COR-L47 (cell line): ENCODE results near the gene LRRC74A.
A peak's percentile ranks its signal among the peaks of the same experiment; 100 is the strongest.
"Not testable (repeated sequence)": the region's sequence is repeated elsewhere in the genome, so short reads cannot be mapped to it uniquely, and the experiment has no call there.

ENCODE experiments used
- DNase-seq: peaks from one replicate; lab custom pipeline; 2025; lab: John Stamatoyannopoulos, UW

Gene LRRC74A

DNA sequence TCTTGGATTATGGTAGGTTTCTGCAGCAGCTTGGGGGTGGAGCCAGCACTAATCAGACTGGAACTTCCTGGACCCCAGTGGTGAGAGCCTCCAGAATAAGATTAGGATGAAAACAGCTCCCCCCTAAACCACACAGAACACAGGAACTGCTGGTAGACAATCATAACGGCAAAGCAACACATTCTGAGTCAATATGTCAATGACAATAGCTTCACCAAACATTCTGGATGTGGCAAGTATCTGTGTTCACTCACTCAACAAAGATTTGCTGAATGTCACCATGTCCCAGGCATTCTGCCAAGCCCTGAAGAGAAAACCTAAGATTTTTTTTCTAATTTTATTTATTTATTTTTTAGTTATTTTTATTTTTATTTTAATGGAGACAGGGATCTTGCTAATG, 65.2 kb downstream of the LRRC74A start:
- DNase-seq, result no peak

DNA sequence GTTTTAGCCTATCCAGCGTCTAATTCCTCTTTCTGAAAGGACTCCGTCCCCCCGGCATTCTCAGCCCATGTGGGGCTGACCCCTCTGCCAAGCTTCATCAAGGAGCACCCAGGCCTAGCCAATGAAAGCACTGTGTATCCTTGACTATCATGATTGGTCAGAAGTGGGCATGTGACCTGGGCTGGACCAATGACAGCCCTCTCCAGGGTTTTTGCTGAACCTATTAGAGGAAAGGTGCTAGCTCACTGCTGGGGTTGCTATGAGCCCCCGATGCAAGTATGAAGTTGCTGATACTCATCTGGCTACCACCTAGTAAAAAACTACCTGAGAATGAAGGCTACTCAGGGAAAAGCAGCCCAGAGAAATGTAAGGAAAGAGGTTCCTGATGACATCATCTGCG, 68.1 kb downstream of the LRRC74A start:
- no peak for DNase-seq

DNA sequence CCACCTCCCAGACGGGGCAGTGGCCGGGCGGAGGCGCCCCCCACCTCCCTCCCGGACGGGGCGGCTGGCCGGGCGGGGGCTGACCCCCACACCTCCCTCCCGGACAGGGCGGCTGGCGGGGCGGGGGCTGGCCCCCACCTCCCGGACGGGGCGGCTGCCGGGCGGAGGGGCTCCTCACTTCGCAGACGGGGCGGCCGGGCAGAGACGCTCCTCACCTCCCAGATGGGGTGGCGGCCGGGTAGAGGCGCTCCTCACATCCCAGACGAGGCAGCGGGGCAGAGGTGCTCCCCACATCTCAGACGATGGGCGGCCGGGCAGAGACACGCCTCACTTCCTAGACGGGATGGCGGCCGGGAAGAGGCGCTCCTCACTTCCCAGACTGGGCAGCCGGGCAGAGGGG, 71.8 kb downstream of the LRRC74A start:
- not testable (repeated sequence) for DNase-seq

DNA sequence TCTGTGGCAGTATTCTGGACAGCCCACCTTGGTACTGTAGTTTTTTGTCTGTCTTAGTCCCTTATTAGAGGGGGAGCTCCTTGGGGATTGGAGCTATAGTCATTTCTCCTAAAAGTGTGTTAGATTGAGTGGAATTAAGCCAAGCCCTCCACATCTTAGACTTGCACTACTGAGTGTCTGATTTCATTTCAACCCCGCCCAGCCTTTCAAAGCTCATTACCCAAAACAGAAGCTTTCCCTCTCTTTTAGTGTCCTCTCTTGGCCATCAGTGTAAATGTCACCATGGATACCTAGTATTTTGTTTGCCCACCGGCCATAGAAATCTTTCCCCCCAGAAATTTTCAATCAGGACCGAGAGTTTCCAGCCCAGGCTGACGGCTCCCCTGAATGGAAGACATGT, 74.5 kb downstream of the LRRC74A start:
- no peak for DNase-seq

DNA sequence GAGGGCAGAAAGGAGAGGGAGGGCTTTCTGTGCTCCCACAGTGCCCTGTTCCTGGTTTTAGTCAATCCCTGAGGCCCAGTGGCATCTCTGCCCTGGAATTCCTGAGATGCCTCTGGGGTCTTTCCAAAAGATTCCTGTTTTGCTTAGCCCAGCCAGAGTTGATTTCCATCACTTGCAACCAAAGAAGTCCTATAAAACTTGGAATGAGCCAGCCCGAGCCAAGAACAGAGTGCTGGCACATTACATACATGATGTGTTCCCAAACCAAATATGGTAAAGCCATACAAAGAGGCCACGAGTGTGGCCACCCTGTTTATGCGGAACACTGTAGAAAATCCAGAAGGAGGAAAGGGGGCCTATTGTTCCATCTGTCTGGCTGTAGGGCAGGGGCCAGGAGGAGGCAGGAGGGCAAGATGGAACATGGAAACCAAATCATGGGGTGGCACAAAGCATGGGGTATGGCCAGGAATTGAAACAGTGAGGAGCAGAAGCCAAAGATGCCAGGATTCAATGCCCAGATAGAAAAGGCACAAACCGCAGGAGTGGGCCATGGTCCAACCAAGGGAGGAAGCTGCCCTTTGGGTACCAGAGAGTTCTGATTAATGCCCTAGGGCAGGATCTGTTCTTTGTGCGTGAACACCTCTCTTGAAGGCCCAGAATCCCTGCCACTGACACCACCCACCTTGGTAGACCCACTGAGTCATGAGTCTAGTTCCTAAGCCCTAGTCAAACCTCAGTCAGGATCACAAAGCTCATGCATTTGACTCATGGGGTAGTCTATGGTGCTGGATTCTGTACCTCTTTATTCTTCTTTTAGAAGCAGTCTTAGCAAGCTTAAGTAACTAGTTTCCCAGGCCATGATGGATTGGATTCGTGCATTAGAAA, 75.2 kb downstream of the LRRC74A start:
- DNase-seq, result no peak

DNA sequence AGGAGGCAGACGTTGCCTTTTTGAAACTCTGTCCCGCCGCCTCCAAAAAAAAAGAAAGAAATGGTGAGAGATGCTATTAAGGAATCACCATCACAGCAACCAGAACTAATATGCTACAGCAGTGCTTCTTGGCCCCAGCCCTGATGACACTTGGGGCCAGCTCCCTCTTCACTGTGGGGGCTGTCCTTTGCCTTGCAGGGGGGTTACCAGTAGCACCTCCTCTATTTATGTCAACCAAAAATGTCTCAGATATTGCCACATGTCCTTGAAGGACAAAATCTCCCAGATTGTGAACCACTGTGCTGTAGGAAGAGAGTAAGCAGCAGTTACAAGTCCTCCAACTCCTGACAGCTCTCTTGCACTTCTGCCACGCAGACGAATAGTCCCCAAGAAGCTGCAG, 76.4 kb downstream of the LRRC74A start:
- DNase-seq, result no peak

DNA sequence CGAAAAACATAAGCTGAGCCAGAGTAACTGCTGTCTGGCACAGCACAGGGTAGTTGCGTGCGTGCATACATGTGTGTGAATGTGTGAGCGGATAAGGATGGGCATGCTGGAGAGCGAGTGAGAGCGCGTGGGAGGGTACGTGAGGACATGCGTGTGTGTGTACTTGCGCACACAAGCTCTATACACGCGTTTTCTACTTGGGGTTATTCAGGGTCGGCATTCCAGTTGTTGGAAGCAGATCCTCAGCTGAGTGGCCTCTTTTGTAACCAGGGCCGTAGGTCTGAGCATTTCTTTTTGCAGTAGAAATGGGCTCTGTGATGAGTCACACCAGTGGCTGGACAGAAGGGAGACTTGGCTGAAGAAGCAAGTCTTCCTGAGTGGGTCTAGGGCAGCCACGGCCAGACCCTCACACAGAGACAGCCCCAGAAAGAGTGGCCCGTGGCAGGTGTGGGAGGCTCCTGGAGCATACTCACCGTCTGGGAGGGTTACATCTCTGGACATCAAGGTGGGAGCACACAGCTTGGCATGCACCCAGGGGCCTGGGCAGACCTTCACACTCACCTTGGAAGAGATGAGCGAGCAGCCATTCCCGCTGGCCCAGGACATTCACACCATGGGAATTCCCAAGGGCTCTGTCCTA, 78.0 kb downstream of the LRRC74A start:
- DNase-seq, result no peak

DNA sequence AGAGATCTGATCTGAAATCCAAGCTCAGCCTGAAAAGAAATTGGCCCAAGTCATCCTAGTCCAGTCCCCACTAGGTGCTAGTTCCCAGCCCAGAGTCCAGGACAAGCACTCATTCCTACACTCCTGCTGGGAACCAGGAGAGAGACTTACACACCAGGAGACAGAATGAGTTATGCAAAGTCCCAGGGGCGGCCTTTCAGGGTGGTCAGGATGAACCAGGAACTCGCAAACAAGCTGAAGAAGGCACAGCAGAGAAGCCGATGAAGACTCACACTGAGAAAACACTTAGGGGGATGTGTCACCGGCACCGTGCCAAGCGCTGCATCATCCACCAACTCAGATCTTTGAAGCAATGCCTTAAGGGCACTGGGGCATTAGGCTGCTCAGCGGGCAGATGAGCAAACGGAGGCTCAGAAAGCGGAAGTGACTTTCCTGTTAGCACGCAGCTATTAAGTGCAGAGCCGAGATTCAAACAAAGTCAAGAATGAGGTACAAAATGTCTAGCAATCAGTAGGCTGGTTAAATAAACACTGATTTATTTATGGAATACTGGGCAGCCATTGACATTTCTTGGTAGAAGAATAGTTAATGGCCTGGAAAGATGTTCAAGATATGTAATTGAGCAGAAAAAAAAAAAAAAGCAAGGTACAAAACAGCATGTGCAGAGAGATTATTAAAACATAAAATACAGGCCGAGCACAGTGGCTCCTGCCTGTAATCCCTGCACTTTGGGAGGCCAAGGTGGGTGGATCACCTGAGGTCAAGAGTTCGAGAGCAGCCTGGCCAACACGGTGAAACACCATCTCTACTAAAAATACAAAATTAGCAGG, 78.7 kb downstream of the LRRC74A start:
- DNase-seq, result peak; percentile 90

DNA sequence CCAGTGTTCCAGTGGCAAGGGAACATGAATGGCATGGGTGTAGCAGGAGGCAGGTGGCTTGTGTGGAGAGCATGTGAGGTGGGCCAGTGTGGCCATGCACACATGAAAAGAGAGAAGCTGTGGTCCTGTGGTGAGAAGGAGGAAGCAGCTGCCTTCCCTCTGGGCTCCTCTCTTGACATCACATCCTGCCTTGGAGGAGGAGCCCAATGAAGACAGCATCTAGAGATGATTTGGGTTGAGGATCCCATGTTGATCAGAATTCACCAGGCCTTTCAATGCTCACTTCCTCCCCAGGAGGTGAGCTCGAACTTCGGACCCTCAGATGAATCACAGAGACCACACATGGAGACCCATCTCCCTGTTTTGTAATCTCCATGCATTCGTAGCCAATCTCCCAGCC, 82.6 kb downstream of the LRRC74A start:
- DNase-seq, result no peak

DNA sequence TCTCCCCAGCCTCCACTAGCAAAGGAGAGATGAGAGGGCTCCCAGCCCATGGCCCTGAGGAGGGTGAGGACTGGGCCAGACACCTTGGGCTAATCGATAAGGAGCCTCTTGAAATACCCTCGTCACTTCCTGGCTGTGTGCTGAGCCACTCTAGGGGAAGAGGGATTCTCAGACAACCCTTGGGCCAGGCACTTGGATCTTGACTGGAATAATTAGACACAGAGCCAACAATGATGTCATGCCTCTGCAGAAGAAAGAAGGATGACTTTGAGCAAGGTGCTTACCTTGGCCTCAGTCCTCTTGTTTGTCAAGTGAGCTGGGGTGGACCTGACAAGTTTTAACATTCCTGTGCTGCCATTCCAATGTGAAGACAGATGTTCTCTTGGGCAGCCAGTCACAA, 83.1 kb downstream of the LRRC74A start:
- DNase-seq, result no peak

DNA sequence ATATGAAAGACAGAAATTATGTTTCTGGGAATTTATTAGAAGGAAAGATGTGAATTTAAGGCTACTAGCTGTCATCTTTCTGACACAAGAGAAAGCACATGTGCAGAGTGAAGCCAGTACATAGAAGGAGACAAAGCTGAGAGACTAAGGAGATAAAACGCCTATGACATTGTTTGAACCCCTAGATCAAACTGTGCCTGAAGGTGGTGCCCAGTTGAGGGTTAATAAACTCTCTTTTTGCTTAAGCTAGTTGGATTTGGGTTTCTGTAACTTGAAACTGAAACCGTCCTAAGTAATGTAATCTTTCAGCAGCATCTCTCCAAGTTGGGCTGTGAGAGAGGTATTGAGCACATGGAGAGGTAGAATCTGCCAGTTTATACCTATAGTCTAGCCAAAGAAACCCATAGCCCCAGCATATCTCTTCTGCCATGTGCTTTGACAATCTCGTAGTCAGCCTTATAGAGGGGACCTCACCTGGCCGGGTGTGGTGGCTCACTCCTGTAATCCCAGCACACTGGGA, 84.2 kb downstream of the LRRC74A start:
- DNase-seq, result no peak

DNA sequence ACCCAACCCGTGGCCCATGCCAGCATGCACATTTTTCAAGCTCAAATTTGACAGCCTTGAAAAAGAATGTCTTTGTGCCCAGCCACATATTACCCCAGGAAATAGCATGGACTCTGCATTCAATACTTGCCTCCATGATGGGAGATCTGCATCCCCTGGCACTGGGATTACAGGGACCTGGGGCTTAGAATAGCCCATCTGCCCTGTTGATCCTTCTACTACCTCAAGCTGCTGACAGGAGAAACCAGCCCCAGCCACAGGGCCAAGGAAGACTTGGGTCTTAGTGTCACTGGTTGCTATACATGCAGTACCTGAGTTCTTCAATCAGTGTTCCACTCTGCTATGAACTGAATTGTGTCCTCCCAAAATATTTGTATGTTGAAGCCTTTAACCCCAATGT, 85.3 kb downstream of the LRRC74A start:
- DNase-seq, result no peak

DNA sequence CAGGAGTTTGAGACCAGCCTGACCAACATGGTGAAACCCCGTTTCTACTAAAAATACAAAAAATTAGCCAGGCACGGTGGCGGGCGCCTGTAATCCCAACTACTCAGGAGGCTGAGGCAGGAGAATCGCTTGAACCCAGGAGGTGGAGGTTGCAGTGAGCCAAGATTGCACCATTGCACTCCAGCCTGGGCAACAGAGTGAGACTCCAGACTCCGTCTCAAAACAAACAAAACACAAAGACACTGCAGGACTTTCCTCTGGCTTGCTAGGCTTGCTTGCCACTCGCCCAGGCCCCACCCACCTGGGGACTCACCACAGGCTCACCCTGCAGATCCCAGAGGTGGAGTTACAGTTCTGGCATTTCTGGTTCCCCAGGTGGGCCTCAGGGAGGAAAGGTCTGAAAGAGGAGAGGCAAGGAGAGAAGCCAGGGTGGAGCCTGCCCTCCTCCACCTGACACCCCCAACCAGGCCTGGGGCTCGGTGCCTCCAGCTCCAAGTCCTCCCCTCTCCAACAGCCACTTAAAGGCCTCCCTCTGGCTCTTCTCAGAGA, 88.4 kb downstream of the LRRC74A start:
- DNase-seq, result not testable (repeated sequence)

DNA sequence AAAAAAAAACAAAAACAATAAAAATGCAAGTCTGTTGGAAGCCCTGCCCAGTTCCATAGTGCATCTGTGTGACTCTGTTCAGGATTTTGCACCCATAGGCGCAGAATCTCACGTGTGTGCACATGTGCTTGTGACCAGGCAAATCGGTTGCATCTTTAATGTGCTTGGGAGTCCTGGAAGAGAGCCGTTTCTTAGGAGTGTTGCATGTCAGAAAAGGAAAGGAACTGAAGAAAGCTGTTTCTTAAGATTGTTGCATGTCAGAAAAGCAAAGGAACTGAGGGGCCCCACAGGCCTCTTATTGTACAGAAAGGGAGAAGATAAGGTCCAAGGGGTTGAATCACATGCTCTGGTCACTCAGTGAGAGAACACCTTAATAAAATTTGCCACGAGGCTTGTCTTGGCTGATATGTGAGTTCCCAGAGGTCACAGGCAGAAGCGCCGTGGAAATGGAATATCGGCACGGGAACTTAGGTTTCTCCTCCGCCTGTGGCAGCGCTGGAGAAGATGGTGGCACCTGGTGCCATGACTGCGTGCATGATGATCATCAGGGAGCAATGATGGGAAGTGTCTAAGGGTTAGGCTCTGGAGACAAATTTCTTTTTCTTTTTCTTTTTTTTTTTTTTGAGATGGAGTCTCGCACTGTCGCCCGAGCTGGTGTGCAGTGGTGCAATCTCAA, 90.0 kb downstream of the LRRC74A start:
- no peak for DNase-seq

DNA sequence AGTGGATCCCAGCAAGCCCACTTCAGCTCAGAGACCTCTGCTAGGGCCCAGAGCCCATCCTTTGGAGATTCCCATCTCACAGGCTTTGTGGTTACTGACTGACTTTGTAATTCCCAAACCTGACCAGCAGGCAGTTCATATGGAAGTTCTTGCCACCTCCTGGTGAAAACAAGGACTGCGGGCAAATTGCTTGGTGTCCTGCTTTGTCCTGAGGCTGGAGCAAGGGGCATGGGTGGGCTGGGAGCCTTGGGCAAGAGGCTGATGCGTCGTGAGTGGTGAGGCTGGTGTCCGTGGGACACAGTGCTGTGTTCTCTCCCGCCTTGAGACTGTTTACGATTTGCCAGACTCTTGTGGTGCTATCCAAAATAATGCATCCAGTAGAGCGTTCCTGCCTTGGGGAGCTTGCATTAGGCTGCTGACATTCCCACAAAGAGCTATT, 91.0 kb downstream of the LRRC74A start:
- DNase-seq, result peak; percentile 75

DNA sequence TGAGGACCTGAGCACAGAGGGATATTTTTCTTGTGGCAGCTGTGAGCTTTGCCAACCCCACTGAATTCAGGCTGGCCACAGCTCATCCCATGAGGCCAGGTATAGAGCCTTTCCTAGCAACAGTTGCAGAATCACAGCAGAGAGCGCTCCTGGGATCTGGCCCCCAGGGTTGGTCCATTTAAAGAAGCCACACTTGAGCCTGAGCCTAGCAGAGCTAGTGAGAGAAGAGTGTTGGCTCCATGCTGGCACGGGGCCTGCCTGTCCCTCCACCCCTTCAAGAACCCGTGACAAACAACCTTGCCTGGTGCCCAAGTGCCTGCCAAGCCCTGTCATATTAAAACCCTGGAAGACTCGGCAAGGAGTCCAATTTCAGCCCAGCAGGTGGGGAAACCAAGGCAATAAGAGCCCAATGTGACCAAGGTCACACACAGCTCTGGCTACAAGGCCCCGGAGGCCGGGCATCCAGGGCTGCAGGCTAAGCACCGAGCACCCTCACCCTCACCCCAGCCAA, 91.6 kb downstream of the LRRC74A start:
- DNase-seq, result peak; percentile 90

DNA sequence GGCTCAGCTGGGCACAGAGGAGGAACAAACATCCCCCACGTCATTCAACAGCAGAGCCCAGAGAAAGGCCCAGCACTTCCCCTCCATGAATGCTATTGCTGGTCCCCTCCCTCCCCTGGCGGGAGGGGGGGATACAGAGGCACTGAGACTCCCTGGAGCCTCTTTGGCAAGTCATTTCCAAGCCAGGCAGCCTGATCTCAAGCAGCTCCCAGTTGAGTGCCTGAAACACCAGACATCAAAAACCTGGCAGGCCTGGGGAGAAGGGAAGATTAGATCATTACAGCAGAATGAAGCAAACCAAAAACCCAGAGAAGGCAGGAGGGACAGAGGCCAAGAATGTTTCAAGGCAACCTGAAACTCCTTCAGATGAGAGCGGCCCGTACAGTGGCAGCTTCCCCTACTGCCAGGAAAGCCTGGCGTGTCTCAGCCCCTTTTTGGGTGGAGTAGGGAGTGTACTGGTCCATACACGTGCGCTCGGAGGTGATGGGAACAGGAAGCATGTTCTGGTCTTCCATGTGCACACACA, 92.1 kb downstream of the LRRC74A start:
- no peak for DNase-seq

DNA sequence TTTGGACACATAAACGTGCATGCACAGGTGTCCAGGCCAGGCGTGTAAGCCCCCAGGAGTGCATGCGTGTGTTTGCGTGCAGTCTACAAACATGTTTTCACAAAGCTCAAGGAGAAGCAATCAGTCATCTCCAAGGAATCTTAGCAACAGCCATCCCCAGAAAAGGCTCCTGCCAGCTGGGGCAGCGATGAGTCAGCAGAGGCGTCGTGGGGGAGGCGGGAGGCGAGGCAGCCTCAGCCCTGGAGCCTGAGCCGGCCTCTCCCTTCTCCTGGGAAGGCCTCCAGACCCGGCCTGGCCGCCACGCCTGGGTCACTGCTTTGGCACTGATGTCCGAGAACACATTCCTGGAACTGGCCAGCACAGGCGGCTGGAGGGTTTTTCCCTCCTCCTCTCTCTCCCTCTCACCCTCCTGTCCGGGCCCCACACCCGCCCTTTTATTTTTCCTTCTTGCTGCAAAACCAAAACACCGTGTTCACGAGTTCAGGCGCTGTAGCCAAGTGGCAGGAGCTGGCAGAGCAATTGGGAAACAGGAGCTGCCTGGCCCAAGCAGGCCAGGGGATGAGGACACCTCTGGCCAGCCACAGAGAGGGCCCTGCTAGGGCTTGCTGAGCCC, 92.7 kb downstream of the LRRC74A start:
- DNase-seq, result peak; percentile 70
